ENCODE results near the gene TBX10. TPM values are rescaled to one million over a fixed set of nuclear protein-coding genes. Genes with fewer than 3 reads are reported as not detected.

Gene TBX10
- total and polyA plus RNA-seq, 2 donors (not counting 3 experiments of a cell fraction or from before 2014, with no cell fraction given) = not detected

DNA sequence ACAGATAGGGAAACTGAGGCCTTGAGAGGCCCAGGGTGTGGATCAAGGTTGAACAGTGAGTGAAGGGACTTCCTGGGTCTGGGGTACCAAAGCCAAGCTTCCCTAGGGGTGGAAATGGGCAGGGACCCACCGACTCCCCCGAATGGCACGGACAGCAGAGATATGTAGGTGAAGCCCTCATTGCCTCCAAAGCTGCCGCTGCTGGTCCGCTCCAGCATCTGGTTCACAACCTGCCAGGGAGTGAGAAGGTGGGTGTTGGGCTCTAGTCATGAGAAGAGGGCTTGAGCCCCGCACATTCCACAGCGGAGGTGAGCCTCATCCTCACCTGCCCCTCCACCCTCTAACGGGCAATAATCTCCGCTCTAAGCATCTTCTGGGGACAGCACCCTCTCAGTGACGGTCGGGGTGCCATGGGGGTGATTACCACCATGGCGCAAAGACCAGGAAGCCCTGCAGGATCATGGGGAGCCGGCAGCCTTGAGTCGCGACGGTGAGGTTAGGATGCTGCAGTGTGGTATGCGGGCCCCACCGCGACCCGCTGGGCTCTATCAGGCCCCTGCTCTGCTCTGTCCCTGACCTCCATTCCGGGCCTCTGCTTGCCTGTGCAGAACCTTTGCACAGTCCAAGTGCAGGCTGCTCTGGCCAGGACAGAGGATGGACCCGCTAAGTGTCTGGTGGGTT lies 24.1 kb upstream of the TBX10 start:
- TF ChIP-seq EZH2 (IDR thresholded peaks at IDR 0.05; ENCODE audit: borderline replicate concordance, low read depth, low read length, severe bottlenecking) (no peak), POLR2AphosphoS5 (IDR thresholded peaks at IDR 0.05; ENCODE audit: insufficient read depth, low read depth, low read length) (no peak), JUN (IDR thresholded peaks at IDR 0.05; ENCODE audit: borderline replicate concordance, insufficient read depth, insufficient read length, low read depth) (no peak), MYC (IDR thresholded peaks at IDR 0.05; ENCODE audit: low read depth, low read length) (no peak), FOS (IDR thresholded peaks at IDR 0.05; ENCODE audit: borderline replicate concordance, insufficient read depth, low read length) (no peak), GATA2 (IDR thresholded peaks at IDR 0.05; ENCODE audit: insufficient read depth, insufficient read length, low read depth, low read length) (no peak), POLR2A (IDR thresholded peaks at IDR 0.05; ENCODE audit: low read depth, low read length) (no peak)
- TF ChIP-seq, protein P1, sequence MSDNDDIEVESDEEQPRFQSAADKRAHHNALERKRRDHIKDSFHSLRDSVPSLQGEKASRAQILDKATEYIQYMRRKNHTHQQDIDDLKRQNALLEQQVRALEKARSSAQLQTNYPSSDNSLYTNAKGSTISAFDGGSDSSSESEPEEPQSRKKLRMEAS (IDR thresholded peaks at IDR 0.05; ENCODE audit: insufficient read depth, insufficient read length) = no peak
- TF ChIP-seq, protein P2, sequence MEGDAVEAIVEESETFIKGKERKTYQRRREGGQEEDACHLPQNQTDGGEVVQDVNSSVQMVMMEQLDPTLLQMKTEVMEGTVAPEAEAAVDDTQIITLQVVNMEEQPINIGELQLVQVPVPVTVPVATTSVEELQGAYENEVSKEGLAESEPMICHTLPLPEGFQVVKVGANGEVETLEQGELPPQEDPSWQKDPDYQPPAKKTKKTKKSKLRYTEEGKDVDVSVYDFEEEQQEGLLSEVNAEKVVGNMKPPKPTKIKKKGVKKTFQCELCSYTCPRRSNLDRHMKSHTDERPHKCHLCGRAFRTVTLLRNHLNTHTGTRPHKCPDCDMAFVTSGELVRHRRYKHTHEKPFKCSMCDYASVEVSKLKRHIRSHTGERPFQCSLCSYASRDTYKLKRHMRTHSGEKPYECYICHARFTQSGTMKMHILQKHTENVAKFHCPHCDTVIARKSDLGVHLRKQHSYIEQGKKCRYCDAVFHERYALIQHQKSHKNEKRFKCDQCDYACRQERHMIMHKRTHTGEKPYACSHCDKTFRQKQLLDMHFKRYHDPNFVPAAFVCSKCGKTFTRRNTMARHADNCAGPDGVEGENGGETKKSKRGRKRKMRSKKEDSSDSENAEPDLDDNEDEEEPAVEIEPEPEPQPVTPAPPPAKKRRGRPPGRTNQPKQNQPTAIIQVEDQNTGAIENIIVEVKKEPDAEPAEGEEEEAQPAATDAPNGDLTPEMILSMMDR (IDR thresholded peaks at IDR 0.05; ENCODE audit: extremely low read depth in 1 of 2, insufficient read depth in 1 of 2, low read depth in 1 of 2, low read length in 2 of 2) = no peak
- intact Hi-C loops (cut with micrococcal nuclease) = no loop called here
- Histone ChIP-seq H3K36me3 (ENCODE audit: control insufficient read depth in 2 of 2, extremely low read depth in 1 of 2, insufficient read depth in 2 of 2, low read length in 2 of 2) (no peaks in the 10 kb centered on the region), H3K9ac (replicated peaks; ENCODE audit: extremely low read depth, insufficient read depth, low read length) (no peak overlapping the region), H3K9me3 (replicated peaks; ENCODE audit: control insufficient read depth, insufficient read depth, low read length) (no peaks in the 10 kb centered on the region), H3K79me2 (ENCODE audit: control insufficient read depth, insufficient read depth, low read length) (no peaks in the 10 kb centered on the region), H3K27ac (ENCODE audit: insufficient read depth, low read depth, low read length) (no peak overlapping the region), H3K4me1 (ENCODE audit: control insufficient read depth, extremely low read depth, insufficient read depth, low read length) (no peaks in the 10 kb centered on the region), H3K9me1 (replicated peaks; ENCODE audit: control insufficient read depth, extremely low read depth, insufficient read depth, low read length) (no peaks in the 10 kb centered on the region), H3K4me3 (replicated peaks in 1 of 3; ENCODE audit: insufficient read depth in 1 of 3, low read depth in 1 of 3, low read length in 3 of 3) (no peak overlapping the region), H2AFZ (ENCODE audit: low read depth, low read length) (no peak overlapping the region), H3K4me2 (ENCODE audit: insufficient read depth, low read length) (no peak overlapping the region), H4K20me1 (replicated peaks; ENCODE audit: control insufficient read depth, extremely low read depth, insufficient read depth, low read length) (no peaks in the 10 kb centered on the region), H3K27me3 (ENCODE audit: control insufficient read depth in 2 of 2, insufficient read depth in 2 of 2, low read length in 2 of 2) (no peaks in the 10 kb centered on the region)
- ChIA-PET POLR2A (no interaction called here), CTCF (interaction anchor here (1.6 kb wide), 1 partner anchor 34 kb away, joined by 6 read pairs; the partner anchor contains the start of gene NUDT8)
- BruUV-seq (replicated peaks) = no TSS peak
- dilution Hi-C loops (cut with MboI; ENCODE audit: extremely low pct_ligation_motif_present, low sequenced_read_pairs) = no loop called here
- DNase-seq (ENCODE audit: low read depth, low spot score) (no peak), FAIRE-seq (no peak)
